Measurements from ENCODE around the gene GUCY1B1. TPM values are rescaled to one million over a fixed set of nuclear protein-coding genes. Genes with fewer than 3 reads are reported as not detected.

Gene GUCY1B1
- polyA plus RNA-seq, 2 of the 4 experiments (the other 2 are of a cell fraction), result 0.14 to 0.43 TPM

DNA sequence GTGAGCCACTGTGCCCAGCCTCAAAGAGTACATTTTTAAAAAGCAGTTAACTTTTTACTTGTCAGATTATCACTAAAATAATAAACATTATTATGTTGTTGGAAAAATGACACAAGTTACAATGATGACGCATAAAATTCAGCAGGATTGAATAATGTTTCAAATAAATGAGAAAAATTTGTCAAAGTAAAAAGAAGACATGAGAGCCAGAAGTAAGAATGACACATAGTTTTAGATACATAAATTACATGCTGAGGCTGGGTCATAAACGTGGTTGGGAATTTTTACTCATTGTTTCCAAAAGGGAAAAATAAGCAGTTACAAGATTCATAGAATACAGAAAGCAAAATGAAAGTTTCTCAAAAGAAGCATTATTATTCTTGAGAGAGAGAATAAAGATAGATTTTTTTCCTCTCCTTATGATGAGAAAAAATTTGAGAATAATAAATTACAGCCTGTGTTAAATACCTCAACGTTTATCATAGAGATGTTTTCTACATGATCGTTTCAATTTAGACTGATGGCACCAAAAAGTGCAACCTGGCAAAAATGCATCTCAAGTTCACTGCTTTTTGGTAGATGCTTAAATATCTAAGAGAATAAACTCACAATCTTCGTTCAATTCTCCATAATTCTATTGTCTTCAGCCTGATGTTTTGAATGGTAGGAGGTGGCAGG is 40.4 kb downstream of the GUCY1B1 start:
- TF ChIP-seq MAFK (IDR thresholded peaks at IDR 0.05; ENCODE audit: partially characterized antibody) (peak; percentile 57), E2F6 (IDR thresholded peaks at IDR 0.05; ENCODE audit: borderline replicate concordance, low read depth) (no peak), KDM5A (IDR thresholded peaks at IDR 0.05) (no peak)
- TF ChIP-seq, protein P1, sequence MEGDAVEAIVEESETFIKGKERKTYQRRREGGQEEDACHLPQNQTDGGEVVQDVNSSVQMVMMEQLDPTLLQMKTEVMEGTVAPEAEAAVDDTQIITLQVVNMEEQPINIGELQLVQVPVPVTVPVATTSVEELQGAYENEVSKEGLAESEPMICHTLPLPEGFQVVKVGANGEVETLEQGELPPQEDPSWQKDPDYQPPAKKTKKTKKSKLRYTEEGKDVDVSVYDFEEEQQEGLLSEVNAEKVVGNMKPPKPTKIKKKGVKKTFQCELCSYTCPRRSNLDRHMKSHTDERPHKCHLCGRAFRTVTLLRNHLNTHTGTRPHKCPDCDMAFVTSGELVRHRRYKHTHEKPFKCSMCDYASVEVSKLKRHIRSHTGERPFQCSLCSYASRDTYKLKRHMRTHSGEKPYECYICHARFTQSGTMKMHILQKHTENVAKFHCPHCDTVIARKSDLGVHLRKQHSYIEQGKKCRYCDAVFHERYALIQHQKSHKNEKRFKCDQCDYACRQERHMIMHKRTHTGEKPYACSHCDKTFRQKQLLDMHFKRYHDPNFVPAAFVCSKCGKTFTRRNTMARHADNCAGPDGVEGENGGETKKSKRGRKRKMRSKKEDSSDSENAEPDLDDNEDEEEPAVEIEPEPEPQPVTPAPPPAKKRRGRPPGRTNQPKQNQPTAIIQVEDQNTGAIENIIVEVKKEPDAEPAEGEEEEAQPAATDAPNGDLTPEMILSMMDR (IDR thresholded peaks at IDR 0.05), result no peak
- POLR2A ChIA-PET, result no interaction called here
- Histone ChIP-seq H3K4me2 (no peak overlapping the region), H3K27ac (no peak overlapping the region), H3K9me3 (no peaks in the 10 kb centered on the region), H3K4me1 (no peaks in the 10 kb centered on the region), H3K4me3 (no peak overlapping the region)
- WGBS (ENCODE audit: missing lambda C conversion rate), result 44% methylated on average over 5 of the region's 5 CpGs
- FAIRE-seq (no peak), ATAC-seq (no peak), DNase-seq (ENCODE audit: low read depth in 1 of 2, low spot score in 1 of 2) (no peak)
- CTCF ChIA-PET, result interaction anchor here (1.6 kb wide), 1 partner anchor 395 kb away, joined by 3 read pairs; no protein-coding TSS in a partner anchor

DNA sequence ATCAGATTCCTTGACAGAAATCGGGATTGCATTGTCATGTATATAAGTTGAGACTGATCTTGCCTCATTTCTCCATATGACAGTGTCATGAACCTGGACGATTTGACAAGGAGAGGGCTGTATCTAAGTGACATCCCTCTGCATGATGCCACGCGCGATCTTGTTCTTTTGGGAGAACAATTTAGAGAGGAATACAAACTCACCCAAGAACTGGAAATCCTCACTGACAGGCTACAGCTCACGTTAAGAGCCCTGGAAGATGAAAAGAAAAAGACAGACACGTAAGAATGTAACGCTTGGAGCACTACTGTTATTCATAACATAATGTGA is 40.9 kb downstream of the GUCY1B1 start:
- 70% methylated on average over 8 of the region's 8 CpGs for WGBS (ENCODE audit: missing lambda C conversion rate)
- ATAC-seq (no peak), FAIRE-seq (no peak), DNase-seq (ENCODE audit: low read depth in 1 of 2, low spot score in 1 of 2) (no peak)
- Histone ChIP-seq H3K4me2 (no peak overlapping the region), H3K4me1 (no peaks in the 10 kb centered on the region), H3K4me3 (no peak overlapping the region), H3K27ac (no peak overlapping the region), H3K9me3 (no peaks in the 10 kb centered on the region)
- ChIA-PET CTCF (interaction anchor here (1.8 kb wide), 1 partner anchor 10 kb away, joined by 5 read pairs; no protein-coding TSS in a partner anchor), POLR2A (no interaction called here)
- TF ChIP-seq, protein P1 (IDR thresholded peaks at IDR 0.05), result no peak
- TF ChIP-seq, protein P2, sequence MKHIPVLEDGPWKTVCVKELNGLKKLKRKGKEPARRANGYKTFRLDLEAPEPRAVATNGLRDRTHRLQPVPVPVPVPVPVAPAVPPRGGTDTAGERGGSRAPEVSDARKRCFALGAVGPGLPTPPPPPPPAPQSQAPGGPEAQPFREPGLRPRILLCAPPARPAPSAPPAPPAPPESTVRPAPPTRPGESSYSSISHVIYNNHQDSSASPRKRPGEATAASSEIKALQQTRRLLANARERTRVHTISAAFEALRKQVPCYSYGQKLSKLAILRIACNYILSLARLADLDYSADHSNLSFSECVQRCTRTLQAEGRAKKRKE (CRISPR knock-in tag; IDR thresholded peaks at IDR 0.05; ENCODE audit: low read depth), result no peak
- TF ChIP-seq, protein P3, sequence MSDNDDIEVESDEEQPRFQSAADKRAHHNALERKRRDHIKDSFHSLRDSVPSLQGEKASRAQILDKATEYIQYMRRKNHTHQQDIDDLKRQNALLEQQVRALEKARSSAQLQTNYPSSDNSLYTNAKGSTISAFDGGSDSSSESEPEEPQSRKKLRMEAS (IDR thresholded peaks at IDR 0.05), result no peak
- TF ChIP-seq ZC3H11A (IDR thresholded peaks at IDR 0.05) (no peak), SREBF2 (IDR thresholded peaks at IDR 0.05) (no peak), TFCP2L1 (CRISPR knock-in tag; IDR thresholded peaks at IDR 0.05) (no peak), CHD2 (IDR thresholded peaks at IDR 0.05; ENCODE audit: low read length, partially characterized antibody) (no peak), RNF2 (IDR thresholded peaks at IDR 0.05; ENCODE audit: borderline replicate concordance, low read depth) (no peak), MYC (IDR thresholded peaks at IDR 0.05; ENCODE audit: borderline replicate concordance, low read length) (no peak), HOXB13 (CRISPR knock-in tag; IDR thresholded peaks at IDR 0.05; ENCODE audit: low read depth) (no peak), RCOR1 (IDR thresholded peaks at IDR 0.05; ENCODE audit: low read depth, low read length) (no peak), TP53 (CRISPR knock-in tag; IDR thresholded peaks at IDR 0.05) (no peak), MAZ (IDR thresholded peaks at IDR 0.05; ENCODE audit: borderline replicate concordance, low read depth, low read length) (no peak), KDM5A (IDR thresholded peaks at IDR 0.05) (no peak), HOXB5 (CRISPR knock-in tag; IDR thresholded peaks at IDR 0.05) (no peak), EP300 (IDR thresholded peaks at IDR 0.05) (no peak), ZSCAN20 (CRISPR knock-in tag; IDR thresholded peaks at IDR 0.05) (no peak)
- TF ChIP-seq, protein P4, sequence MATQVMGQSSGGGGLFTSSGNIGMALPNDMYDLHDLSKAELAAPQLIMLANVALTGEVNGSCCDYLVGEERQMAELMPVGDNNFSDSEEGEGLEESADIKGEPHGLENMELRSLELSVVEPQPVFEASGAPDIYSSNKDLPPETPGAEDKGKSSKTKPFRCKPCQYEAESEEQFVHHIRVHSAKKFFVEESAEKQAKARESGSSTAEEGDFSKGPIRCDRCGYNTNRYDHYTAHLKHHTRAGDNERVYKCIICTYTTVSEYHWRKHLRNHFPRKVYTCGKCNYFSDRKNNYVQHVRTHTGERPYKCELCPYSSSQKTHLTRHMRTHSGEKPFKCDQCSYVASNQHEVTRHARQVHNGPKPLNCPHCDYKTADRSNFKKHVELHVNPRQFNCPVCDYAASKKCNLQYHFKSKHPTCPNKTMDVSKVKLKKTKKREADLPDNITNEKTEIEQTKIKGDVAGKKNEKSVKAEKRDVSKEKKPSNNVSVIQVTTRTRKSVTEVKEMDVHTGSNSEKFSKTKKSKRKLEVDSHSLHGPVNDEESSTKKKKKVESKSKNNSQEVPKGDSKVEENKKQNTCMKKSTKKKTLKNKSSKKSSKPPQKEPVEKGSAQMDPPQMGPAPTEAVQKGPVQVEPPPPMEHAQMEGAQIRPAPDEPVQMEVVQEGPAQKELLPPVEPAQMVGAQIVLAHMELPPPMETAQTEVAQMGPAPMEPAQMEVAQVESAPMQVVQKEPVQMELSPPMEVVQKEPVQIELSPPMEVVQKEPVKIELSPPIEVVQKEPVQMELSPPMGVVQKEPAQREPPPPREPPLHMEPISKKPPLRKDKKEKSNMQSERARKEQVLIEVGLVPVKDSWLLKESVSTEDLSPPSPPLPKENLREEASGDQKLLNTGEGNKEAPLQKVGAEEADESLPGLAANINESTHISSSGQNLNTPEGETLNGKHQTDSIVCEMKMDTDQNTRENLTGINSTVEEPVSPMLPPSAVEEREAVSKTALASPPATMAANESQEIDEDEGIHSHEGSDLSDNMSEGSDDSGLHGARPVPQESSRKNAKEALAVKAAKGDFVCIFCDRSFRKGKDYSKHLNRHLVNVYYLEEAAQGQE (IDR thresholded peaks at IDR 0.05), result no peak
